WTC11 (cell line): ENCODE measurements around the gene TPGS1. TPM values are rescaled to one million over a fixed set of nuclear protein-coding genes. Genes with fewer than 3 reads are reported as not detected.

Experiments
- ATAC-seq: fragments of 200-7000 bp; cut with Tn5 transposase; 2 replicates; pipeline ENCODE4 v1.10.0; 2021; ENCODE audit warnings: mild to moderate bottlenecking, moderate library complexity
- CTCF ChIA-PET: fragments of 300-600 bp; sonication (Branson Sonifier 250); formaldehyde crosslinking; loops from one replicate; lab custom pipeline; 2021; ENCODE audit warnings: antibody characterized with exemption; lab: Charles Lee
- POLR2A ChIA-PET: fragments of 350-600 bp; sonication (Branson Sonifier 250); formaldehyde crosslinking; loops from one replicate; lab custom pipeline; 2021; ENCODE audit warnings: antibody characterized with exemption; lab: Charles Lee
- DNase-seq: peaks from one replicate; pipeline ENCODE4 v3.0.0; 2021; ENCODE audit warnings: low spot score
- H3K27ac Mint-ChIP-seq: 2 replicates; pipeline ENCODE4 v1.8.0; 2021; ENCODE audit warnings: mixed read lengths
- H3K27me3 Mint-ChIP-seq: 2 replicates; pipeline ENCODE4 v1.8.0; 2021; ENCODE audit warnings: low read depth, mild to moderate bottlenecking, moderate library complexity, mixed read lengths
- H3K36me3 Mint-ChIP-seq: 2 replicates; pipeline ENCODE4 v1.8.0; 2021; ENCODE audit warnings: mixed read lengths
- H3K4me1 Mint-ChIP-seq: 2 replicates; pipeline ENCODE4 v1.8.0; 2022; ENCODE audit warnings: mixed read lengths
- H3K4me3 Mint-ChIP-seq: 2 replicates; pipeline ENCODE4 v1.8.0; 2021; ENCODE audit warnings: mild to moderate bottlenecking, moderate library complexity, mixed read lengths
- H3K9me3 Mint-ChIP-seq: 2 replicates; pipeline ENCODE4 v1.8.0; 2021; ENCODE audit warnings: mixed read lengths
- ATF2 ChIP-seq: sonication (generic); formaldehyde crosslinking; IDR thresholded peaks from 2 replicates; pipeline ENCODE4 v1.8.1; 2022; ENCODE audit warnings: low read depth, missing genetic modification reagents, borderline replicate concordance
- CBFB ChIP-seq: sonication (generic); formaldehyde crosslinking; IDR thresholded peaks from 2 replicates; pipeline ENCODE4 v1.8.1; 2022; ENCODE audit warnings: mild to moderate bottlenecking, low read depth, missing genetic modification reagents
- ESRRA ChIP-seq: sonication (generic); formaldehyde crosslinking; IDR thresholded peaks from 2 replicates; pipeline ENCODE4 v1.8.1; 2022; ENCODE audit warnings: mild to moderate bottlenecking, missing genetic modification reagents, borderline replicate concordance
- FOXP1 ChIP-seq: sonication (generic); formaldehyde crosslinking; IDR thresholded peaks from 2 replicates; pipeline ENCODE4 v1.8.0; 2022; ENCODE audit warnings: missing genetic modification reagents, mild to moderate bottlenecking, moderate library complexity, borderline replicate concordance
- GRHL2 ChIP-seq: fragments of 250-450 bp; sonication (Bioruptor Pico); IDR thresholded peaks from 2 replicates; pipeline ENCODE4 v1.8.0; 2022; ENCODE audit warnings: mild to moderate bottlenecking, moderate library complexity; ENCODE audit not compliant: insufficient replicate concordance, severe bottlenecking
- JAZF1 ChIP-seq: fragments of 250-450 bp; sonication (Bioruptor Pico); IDR thresholded peaks from 2 replicates; pipeline ENCODE4 v1.9.0; 2021; ENCODE audit warnings: moderate library complexity, mild to moderate bottlenecking, inconsistent platforms
- SMAD3 ChIP-seq: sonication (generic); formaldehyde crosslinking; IDR thresholded peaks from 2 replicates; pipeline ENCODE4 v1.8.0; 2022; ENCODE audit warnings: missing genetic modification reagents, mild to moderate bottlenecking, borderline replicate concordance
- TP53 ChIP-seq: sonication (generic); formaldehyde crosslinking; IDR thresholded peaks from 2 replicates; pipeline ENCODE4 v1.8.1; 2023; ENCODE audit warnings: mild to moderate bottlenecking, missing genetic modification reagents
- ZNF219 ChIP-seq: sonication (generic); formaldehyde crosslinking; IDR thresholded peaks from 2 replicates; pipeline ENCODE4 v1.8.0; 2023; ENCODE audit warnings: missing genetic modification reagents, mild to moderate bottlenecking, borderline replicate concordance
- ZNF416 ChIP-seq: fragments of 250-450 bp; sonication (Bioruptor Pico); IDR thresholded peaks from 2 replicates; pipeline ENCODE4 v1.9.0; 2021; ENCODE audit warnings: mild to moderate bottlenecking, inconsistent platforms
- ZNF671 ChIP-seq: fragments of 250-450 bp; sonication (Bioruptor Pico); IDR thresholded peaks from 2 replicates; pipeline ENCODE4 v1.8.0; 2021; ENCODE audit warnings: mild to moderate bottlenecking
- ZSCAN18 ChIP-seq: fragments of 250-450 bp; sonication (Bioruptor Pico); IDR thresholded peaks from 2 replicates; pipeline ENCODE4 v2.1.2; 2022; ENCODE audit warnings: mild to moderate bottlenecking, moderate library complexity
- total RNA-seq: library from RNA; stranded (reverse); gene quantifications from 3 replicates; pipeline ENCODE4 v1.2.3, GENCODE V29; 2021
- TF ChIP-seq, protein P1 (sequence below): sonication (generic); formaldehyde crosslinking; IDR thresholded peaks from 2 replicates; pipeline ENCODE4 v1.8.1; 2023; ENCODE audit warnings: mild to moderate bottlenecking, moderate library complexity, missing genetic modification reagents
- TF ChIP-seq, protein P2 (sequence below): sonication (generic); formaldehyde crosslinking; IDR thresholded peaks from 2 replicates; pipeline ENCODE4 v1.8.0; 2022; ENCODE audit warnings: missing genetic modification reagents
- TF ChIP-seq, protein P3 (sequence below): fragments of 250-450 bp; sonication (Bioruptor Pico); IDR thresholded peaks from 2 replicates; pipeline ENCODE4 v1.8.0; 2021; ENCODE audit warnings: mild to moderate bottlenecking

The TPGS1 gene
- total RNA-seq, 1 experiment from 2014 or later: 18.8 TPM

DNA sequence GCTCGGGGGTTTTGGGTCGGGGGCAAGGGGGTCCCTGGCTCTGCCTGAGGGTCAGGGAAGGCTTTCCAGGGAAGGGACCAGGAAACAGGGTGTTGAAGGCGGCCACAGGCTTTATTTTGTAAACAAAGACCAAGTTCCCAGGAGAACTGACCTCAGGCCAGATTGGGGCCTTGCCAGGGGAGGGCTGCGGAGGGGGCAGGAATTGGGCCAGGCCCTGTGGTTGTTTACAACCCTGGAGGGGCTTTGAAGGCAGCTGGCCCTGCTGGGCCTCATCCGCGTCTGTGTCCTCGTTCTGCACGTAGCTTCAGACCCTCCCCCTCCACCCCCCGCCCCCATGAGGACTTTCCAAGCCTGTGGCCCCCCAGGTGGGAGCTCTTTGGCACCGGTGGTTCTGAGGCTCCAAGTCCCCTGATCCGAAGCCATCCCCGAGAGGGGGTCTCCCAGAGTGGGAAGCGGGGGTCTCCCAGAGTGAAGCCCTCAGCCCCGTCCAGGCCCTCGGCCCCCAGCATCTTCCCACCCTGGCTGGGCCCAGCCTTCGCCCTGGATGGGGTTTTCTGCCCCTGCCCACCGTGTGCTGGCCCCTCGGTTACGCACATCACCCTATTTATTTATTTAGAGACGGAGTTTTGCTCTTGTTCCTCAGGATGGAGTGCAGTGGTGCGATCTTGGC lies 51.6 kb downstream of the TPGS1 start (continued):
- TF ChIP-seq, protein P1, sequence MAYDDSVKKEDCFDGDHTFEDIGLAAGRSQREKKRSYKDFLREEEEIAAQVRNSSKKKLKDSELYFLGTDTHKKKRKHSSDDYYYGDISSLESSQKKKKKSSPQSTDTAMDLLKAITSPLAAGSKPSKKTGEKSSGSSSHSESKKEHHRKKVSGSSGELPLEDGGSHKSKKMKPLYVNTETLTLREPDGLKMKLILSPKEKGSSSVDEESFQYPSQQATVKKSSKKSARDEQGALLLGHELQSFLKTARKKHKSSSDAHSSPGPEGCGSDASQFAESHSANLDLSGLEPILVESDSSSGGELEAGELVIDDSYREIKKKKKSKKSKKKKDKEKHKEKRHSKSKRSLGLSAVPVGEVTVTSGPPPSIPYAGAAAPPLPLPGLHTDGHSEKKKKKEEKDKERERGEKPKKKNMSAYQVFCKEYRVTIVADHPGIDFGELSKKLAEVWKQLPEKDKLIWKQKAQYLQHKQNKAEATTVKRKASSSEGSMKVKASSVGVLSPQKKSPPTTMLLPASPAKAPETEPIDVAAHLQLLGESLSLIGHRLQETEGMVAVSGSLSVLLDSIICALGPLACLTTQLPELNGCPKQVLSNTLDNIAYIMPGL (CRISPR knock-in tag): no peak
- no peak for TF ChIP-seq ZNF219 (CRISPR knock-in tag)

DNA sequence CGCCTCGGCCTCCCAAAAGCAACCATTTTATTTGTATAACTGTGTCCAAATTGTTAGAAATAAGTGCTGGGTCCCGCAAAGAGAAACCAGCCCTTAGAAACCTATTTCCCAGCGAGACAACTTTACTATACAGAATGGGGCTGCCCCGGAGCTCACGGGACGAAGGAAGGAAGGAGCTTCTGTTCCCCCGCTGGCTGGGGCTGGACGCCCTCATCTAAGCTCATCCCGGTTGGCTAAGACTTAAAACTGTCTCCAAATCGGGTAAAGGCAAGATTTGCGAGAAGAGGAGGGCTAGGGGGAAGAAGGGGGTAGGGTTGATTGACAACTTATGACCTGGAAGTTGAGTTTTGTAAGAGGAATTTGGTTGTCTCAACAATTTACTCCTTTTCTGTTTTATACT lies 52.8 kb downstream of the TPGS1 start:
- H3K27me3 Mint-ChIP-seq: peaks cover 14% of the 10 kb centered on the region
- peaks cover 7% of the 10 kb centered on the region for H3K36me3 Mint-ChIP-seq
- POLR2A ChIA-PET: no interaction called here
- ATAC-seq: no peak
- CTCF ChIA-PET: interaction anchor here (1.0 kb wide), 1 partner anchor 54 kb away, joined by 3 read pairs; no protein-coding TSS in a partner anchor
- DNase-seq: no peak
- H3K9me3 Mint-ChIP-seq: peaks cover 7% of the 10 kb centered on the region
- H3K27ac Mint-ChIP-seq: no peak overlapping the region
- peaks cover 7% of the 10 kb centered on the region for H3K4me1 Mint-ChIP-seq
- TF ChIP-seq GRHL2 (CRISPR knock-in tag): no peak
- TF ChIP-seq, protein P1 (CRISPR knock-in tag): no peak
- no peak overlapping the region for H3K4me3 Mint-ChIP-seq

GRCh38 chr19:566403-566802 lies 59.1 kb downstream of the TPGS1 start:
- peaks cover 7% of the 10 kb centered on the region for H3K9me3 Mint-ChIP-seq
- CTCF ChIA-PET: no interaction called here
- peaks cover 18% of the 10 kb centered on the region for H3K4me1 Mint-ChIP-seq
- peaks cover 38% of the 10 kb centered on the region for H3K27me3 Mint-ChIP-seq
- DNase-seq: no peak
- H3K4me3 Mint-ChIP-seq: no peak overlapping the region
- ATAC-seq: no peak
- TF ChIP-seq, protein P2, sequence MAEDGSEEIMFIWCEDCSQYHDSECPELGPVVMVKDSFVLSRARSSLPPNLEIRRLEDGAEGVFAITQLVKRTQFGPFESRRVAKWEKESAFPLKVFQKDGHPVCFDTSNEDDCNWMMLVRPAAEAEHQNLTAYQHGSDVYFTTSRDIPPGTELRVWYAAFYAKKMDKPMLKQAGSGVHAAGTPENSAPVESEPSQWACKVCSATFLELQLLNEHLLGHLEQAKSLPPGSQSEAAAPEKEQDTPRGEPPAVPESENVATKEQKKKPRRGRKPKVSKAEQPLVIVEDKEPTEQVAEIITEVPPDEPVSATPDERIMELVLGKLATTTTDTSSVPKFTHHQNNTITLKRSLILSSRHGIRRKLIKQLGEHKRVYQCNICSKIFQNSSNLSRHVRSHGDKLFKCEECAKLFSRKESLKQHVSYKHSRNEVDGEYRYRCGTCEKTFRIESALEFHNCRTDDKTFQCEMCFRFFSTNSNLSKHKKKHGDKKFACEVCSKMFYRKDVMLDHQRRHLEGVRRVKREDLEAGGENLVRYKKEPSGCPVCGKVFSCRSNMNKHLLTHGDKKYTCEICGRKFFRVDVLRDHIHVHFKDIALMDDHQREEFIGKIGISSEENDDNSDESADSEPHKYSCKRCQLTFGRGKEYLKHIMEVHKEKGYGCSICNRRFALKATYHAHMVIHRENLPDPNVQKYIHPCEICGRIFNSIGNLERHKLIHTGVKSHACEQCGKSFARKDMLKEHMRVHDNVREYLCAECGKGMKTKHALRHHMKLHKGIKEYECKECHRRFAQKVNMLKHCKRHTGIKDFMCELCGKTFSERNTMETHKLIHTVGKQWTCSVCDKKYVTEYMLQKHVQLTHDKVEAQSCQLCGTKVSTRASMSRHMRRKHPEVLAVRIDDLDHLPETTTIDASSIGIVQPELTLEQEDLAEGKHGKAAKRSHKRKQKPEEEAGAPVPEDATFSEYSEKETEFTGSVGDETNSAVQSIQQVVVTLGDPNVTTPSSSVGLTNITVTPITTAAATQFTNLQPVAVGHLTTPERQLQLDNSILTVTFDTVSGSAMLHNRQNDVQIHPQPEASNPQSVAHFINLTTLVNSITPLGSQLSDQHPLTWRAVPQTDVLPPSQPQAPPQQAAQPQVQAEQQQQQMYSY (CRISPR knock-in tag): no peak
- TF ChIP-seq ZNF671 (CRISPR knock-in tag) (no peak), FOXP1 (CRISPR knock-in tag) (no peak), TP53 (no peak), ZSCAN18 (CRISPR knock-in tag) (no peak), ATF2 (CRISPR knock-in tag) (no peak), ZNF416 (CRISPR knock-in tag) (no peak), CBFB (CRISPR knock-in tag) (no peak), ESRRA (CRISPR knock-in tag) (no peak), ZNF219 (CRISPR knock-in tag) (no peak), SMAD3 (no peak), JAZF1 (CRISPR knock-in tag) (no peak)
- TF ChIP-seq, protein P3, sequence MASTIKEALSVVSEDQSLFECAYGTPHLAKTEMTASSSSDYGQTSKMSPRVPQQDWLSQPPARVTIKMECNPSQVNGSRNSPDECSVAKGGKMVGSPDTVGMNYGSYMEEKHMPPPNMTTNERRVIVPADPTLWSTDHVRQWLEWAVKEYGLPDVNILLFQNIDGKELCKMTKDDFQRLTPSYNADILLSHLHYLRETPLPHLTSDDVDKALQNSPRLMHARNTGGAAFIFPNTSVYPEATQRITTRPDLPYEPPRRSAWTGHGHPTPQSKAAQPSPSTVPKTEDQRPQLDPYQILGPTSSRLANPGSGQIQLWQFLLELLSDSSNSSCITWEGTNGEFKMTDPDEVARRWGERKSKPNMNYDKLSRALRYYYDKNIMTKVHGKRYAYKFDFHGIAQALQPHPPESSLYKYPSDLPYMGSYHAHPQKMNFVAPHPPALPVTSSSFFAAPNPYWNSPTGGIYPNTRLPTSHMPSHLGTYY (CRISPR knock-in tag): no peak
- H3K36me3 Mint-ChIP-seq: peaks cover 21% of the 10 kb centered on the region
- POLR2A ChIA-PET: no interaction called here
- H3K27ac Mint-ChIP-seq: no peak overlapping the region
